ENCODE measurements around the gene MGAT4A.

MGAT4A gene

GRCh38 chr2:98731041-98731893 lies at the start of gene MGAT4A:
Gene MGAT4A (minus strand): TSS chr2:98731132. CDS start chr2:98726332, 4,800 bp downstream.
- Histone ChIP-seq H3K36me3 (ENCODE audit: insufficient read depth, low read length) (no peaks in the 10 kb centered on the region), H3K79me2 (ENCODE audit: control insufficient read depth, insufficient read depth, low read length, unreplicated experiment) (no peaks in the 10 kb centered on the region), H2AFZ (ENCODE audit: low read length, unreplicated experiment) (peak within 1 kb of the TSS; percentile 36), H3K27me3 (ENCODE audit: insufficient read depth, low read length) (peaks cover 71% of the 10 kb centered on the region), H3K4me1 (ENCODE audit: control insufficient read depth, insufficient read depth, low read length, unreplicated experiment) (no peaks in the 10 kb centered on the region), H3K27ac (ENCODE audit: low read depth, low read length) (no peak within 1 kb of the TSS), H3K4me3 (ENCODE audit: low read depth, low read length) (peak within 1 kb of the TSS; percentile 80)

- H3K79me2 ChIP-seq (ENCODE audit: control insufficient read depth, insufficient read depth, low read length, unreplicated experiment): no peaks in the 10 kb centered on the region
- no peak overlapping the region for H3K27ac ChIP-seq (ENCODE audit: low read depth, low read length)
- H3K4me3 ChIP-seq (ENCODE audit: low read depth, low read length): no peak overlapping the region
- no peaks in the 10 kb centered on the region for H3K4me1 ChIP-seq (ENCODE audit: control insufficient read depth, insufficient read depth, low read length, unreplicated experiment)
- H3K36me3 ChIP-seq (ENCODE audit: insufficient read depth, low read length): no peaks in the 10 kb centered on the region
- H3K27me3 ChIP-seq (ENCODE audit: insufficient read depth, low read length): peaks cover 37% of the 10 kb centered on the region
- H2AFZ ChIP-seq (ENCODE audit: low read length, unreplicated experiment): no peak overlapping the region
Observed at GRCh38 chr2:98778741-98779483, 48.0 kb upstream of the MGAT4A start.

DNA sequence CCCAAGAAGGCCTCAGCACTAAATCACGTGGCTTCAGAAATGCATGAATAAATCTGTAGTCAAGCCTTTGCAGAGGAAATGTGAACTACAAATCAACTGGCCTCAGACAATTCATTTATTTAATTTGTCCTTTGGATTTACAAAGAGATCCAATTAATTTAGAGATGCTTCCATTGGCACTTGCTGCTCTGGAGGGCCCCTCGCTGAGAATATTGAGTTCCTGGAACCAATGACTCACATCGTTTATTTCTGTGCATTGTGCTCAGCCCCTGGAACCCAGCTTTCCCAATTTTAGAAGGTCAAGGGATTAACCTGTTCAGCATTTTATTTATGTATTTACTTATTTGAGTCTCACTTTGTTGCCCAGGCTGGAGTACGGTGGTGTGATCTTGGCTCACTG lies 47.2 kb upstream of the MGAT4A start:
- no peak overlapping the region for H3K27ac ChIP-seq (ENCODE audit: low read depth, low read length)
- H3K4me3 ChIP-seq (ENCODE audit: low read depth, low read length): no peak overlapping the region
- H3K36me3 ChIP-seq (ENCODE audit: insufficient read depth, low read length): no peaks in the 10 kb centered on the region
- H2AFZ ChIP-seq (ENCODE audit: low read length, unreplicated experiment): no peak overlapping the region
- H3K79me2 ChIP-seq (ENCODE audit: control insufficient read depth, insufficient read depth, low read length, unreplicated experiment): no peaks in the 10 kb centered on the region
- H3K27me3 ChIP-seq (ENCODE audit: insufficient read depth, low read length): peaks cover 39% of the 10 kb centered on the region
- H3K4me1 ChIP-seq (ENCODE audit: control insufficient read depth, insufficient read depth, low read length, unreplicated experiment): no peaks in the 10 kb centered on the region

DNA sequence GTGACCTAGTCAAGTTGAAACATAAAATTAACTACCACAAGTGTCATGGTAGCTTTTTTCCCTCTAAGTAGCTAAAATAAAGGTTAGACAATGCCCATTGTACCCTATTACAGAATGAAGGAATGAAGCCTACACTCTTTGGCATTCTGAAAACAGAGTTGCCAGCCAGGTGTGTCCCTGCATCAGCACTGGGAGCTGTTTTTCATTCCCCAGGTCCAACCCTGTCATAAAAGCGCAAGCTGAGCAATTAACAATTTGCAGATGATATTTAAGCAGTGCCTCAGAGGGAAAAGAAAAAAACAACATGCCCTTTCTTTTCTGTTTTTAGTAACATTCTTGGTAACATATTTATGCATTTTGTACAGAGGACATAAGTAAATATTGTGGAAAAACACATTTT lies 46.8 kb upstream of the MGAT4A start:
- Histone ChIP-seq H3K27ac (ENCODE audit: low read depth, low read length) (no peak overlapping the region), H3K4me3 (ENCODE audit: low read depth, low read length) (no peak overlapping the region), H3K36me3 (ENCODE audit: insufficient read depth, low read length) (no peaks in the 10 kb centered on the region), H2AFZ (ENCODE audit: low read length, unreplicated experiment) (no peak overlapping the region), H3K4me1 (ENCODE audit: control insufficient read depth, insufficient read depth, low read length, unreplicated experiment) (no peaks in the 10 kb centered on the region), H3K79me2 (ENCODE audit: control insufficient read depth, insufficient read depth, low read length, unreplicated experiment) (no peaks in the 10 kb centered on the region), H3K27me3 (ENCODE audit: insufficient read depth, low read length) (peaks cover 44% of the 10 kb centered on the region)

GRCh38 chr2:98777076-98777475 lies 46.1 kb upstream of the MGAT4A start:
- H3K4me1 ChIP-seq (ENCODE audit: control insufficient read depth, insufficient read depth, low read length, unreplicated experiment): no peaks in the 10 kb centered on the region
- H2AFZ ChIP-seq (ENCODE audit: low read length, unreplicated experiment): no peak overlapping the region
- no peaks in the 10 kb centered on the region for H3K79me2 ChIP-seq (ENCODE audit: control insufficient read depth, insufficient read depth, low read length, unreplicated experiment)
- no peak overlapping the region for H3K27ac ChIP-seq (ENCODE audit: low read depth, low read length)
- no peak overlapping the region for H3K4me3 ChIP-seq (ENCODE audit: low read depth, low read length)
- H3K36me3 ChIP-seq (ENCODE audit: insufficient read depth, low read length): no peaks in the 10 kb centered on the region
- peaks cover 44% of the 10 kb centered on the region for H3K27me3 ChIP-seq (ENCODE audit: insufficient read depth, low read length)

GRCh38 chr2:98776136-98776535 lies 45.2 kb upstream of the MGAT4A start:
- H3K27ac ChIP-seq (ENCODE audit: low read depth, low read length): no peak overlapping the region
- H3K79me2 ChIP-seq (ENCODE audit: control insufficient read depth, insufficient read depth, low read length, unreplicated experiment): no peaks in the 10 kb centered on the region
- no peaks in the 10 kb centered on the region for H3K4me1 ChIP-seq (ENCODE audit: control insufficient read depth, insufficient read depth, low read length, unreplicated experiment)
- no peaks in the 10 kb centered on the region for H3K36me3 ChIP-seq (ENCODE audit: insufficient read depth, low read length)
- no peak overlapping the region for H2AFZ ChIP-seq (ENCODE audit: low read length, unreplicated experiment)
- H3K27me3 ChIP-seq (ENCODE audit: insufficient read depth, low read length): peaks cover 45% of the 10 kb centered on the region
- H3K4me3 ChIP-seq (ENCODE audit: low read depth, low read length): no peak overlapping the region

DNA sequence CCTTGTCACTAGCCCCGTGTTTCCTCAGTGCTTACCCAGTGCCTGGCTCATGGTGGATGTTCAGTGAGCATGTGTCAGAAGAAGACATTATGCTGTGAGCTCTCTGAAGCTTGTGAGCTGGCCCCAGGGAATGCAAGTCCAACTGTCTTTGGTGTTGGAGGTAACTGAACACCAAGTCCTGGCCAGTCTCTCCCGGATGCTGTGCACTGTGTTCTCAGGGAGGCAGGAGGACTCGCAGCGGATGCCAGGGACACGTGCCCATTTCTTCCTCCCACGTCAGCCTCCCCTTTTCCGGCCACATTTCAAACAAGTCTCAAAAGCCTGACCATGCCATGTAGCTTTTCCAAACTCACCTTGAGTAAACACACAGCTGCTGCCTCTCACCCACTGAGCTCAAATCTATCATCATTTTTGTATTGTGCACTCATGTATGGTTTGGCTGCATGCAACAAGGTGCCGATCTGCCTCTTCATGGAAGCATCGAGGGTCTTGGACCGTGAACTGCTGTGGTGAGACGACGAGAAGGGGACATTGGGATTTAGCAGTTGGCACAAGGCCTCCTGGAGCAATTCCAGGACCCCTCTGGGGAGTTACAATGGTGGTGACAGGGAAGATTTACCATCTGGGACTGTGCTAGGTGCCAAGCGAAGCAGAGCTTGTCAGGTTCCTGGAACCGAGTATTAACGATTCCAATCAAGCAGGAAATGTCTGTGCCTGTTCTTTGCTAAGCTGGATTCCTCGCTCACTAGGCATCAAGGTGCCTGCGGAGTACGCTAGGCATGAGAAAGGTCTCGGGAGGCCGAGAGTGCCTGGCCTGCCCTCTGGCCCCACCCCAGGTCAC lies 44.4 kb upstream of the MGAT4A start:
- no peak overlapping the region for H3K27ac ChIP-seq (ENCODE audit: low read depth, low read length)
- H3K27me3 ChIP-seq (ENCODE audit: insufficient read depth, low read length): peaks cover 45% of the 10 kb centered on the region
- no peak overlapping the region for H3K4me3 ChIP-seq (ENCODE audit: low read depth, low read length)
- H2AFZ ChIP-seq (ENCODE audit: low read length, unreplicated experiment): no peak overlapping the region
- H3K36me3 ChIP-seq (ENCODE audit: insufficient read depth, low read length): no peaks in the 10 kb centered on the region
- H3K79me2 ChIP-seq (ENCODE audit: control insufficient read depth, insufficient read depth, low read length, unreplicated experiment): no peaks in the 10 kb centered on the region
- no peaks in the 10 kb centered on the region for H3K4me1 ChIP-seq (ENCODE audit: control insufficient read depth, insufficient read depth, low read length, unreplicated experiment)

DNA sequence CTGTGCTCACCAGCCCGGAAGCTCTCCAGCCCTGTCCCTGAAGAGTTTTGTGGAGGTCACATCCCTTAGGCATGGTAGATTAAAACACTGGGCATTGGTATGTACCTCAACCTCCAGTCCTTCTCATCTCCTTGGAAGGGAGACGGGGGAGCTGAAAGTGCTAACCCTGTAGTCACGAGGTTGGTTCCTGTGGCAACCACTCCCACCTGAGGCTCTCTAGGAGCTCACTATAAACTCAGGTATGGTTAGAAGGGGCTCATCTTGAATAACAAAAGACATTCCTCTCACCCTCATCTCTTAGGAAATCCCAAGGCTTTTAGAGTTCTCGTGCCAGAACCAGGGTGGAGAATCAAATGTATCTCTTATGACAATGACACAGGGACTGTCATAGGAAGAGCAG lies 43.0 kb upstream of the MGAT4A start:
- H2AFZ ChIP-seq (ENCODE audit: low read length, unreplicated experiment): no peak overlapping the region
- H3K27ac ChIP-seq (ENCODE audit: low read depth, low read length): no peak overlapping the region
- H3K27me3 ChIP-seq (ENCODE audit: insufficient read depth, low read length): peaks cover 45% of the 10 kb centered on the region
- no peaks in the 10 kb centered on the region for H3K36me3 ChIP-seq (ENCODE audit: insufficient read depth, low read length)
- no peak overlapping the region for H3K4me3 ChIP-seq (ENCODE audit: low read depth, low read length)
- H3K79me2 ChIP-seq (ENCODE audit: control insufficient read depth, insufficient read depth, low read length, unreplicated experiment): no peaks in the 10 kb centered on the region
- peaks cover 4% of the 10 kb centered on the region for H3K4me1 ChIP-seq (ENCODE audit: control insufficient read depth, insufficient read depth, low read length, unreplicated experiment)

DNA sequence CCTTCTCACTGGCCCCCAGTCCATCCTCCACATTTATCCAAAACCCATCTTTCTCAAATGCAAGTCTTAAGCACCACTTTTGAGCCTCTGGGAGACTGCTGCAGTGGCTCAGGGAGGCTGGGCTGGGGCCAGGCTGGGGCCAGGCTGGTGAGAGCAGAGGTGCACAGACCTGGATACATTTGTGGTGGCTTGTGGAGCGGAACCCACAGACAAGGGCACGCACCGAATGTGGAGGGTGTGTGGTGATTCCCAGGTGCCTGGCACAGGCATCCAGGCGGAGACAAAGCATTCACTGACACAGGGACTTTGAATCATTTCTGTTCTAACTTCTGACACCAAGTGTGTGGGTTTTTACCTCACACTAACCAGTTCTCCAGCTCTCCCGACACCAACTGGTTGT lies 42.2 kb upstream of the MGAT4A start:
- Histone ChIP-seq H2AFZ (ENCODE audit: low read length, unreplicated experiment) (no peak overlapping the region), H3K27ac (ENCODE audit: low read depth, low read length) (no peak overlapping the region), H3K79me2 (ENCODE audit: control insufficient read depth, insufficient read depth, low read length, unreplicated experiment) (no peaks in the 10 kb centered on the region), H3K27me3 (ENCODE audit: insufficient read depth, low read length) (peaks cover 45% of the 10 kb centered on the region), H3K4me1 (ENCODE audit: control insufficient read depth, insufficient read depth, low read length, unreplicated experiment) (peaks cover 9% of the 10 kb centered on the region), H3K36me3 (ENCODE audit: insufficient read depth, low read length) (no peaks in the 10 kb centered on the region), H3K4me3 (ENCODE audit: low read depth, low read length) (no peak overlapping the region)

DNA sequence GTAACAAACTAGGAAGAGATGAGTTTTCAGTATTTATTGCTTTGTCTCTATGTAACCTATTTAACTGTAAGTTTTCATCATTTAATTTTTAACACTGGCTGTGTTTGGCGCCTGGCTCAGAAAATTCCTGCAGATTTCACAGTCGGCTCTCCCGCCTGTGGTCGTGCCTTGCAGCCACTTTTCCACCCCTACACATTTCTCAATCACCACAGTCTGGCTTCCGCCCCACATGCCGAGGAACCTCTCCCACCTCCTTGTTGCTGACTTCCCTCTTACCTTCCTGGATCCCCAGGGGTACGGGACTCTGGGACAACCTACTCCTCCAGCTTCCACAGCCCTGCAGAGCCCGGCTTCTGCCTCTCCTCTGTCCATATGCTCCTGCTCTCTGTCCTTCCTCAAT lies 41.6 kb upstream of the MGAT4A start:
- no peaks in the 10 kb centered on the region for H3K79me2 ChIP-seq (ENCODE audit: control insufficient read depth, insufficient read depth, low read length, unreplicated experiment)
- peaks cover 9% of the 10 kb centered on the region for H3K4me1 ChIP-seq (ENCODE audit: control insufficient read depth, insufficient read depth, low read length, unreplicated experiment)
- H3K27me3 ChIP-seq (ENCODE audit: insufficient read depth, low read length): peaks cover 40% of the 10 kb centered on the region
- H3K4me3 ChIP-seq (ENCODE audit: low read depth, low read length): no peak overlapping the region
- H2AFZ ChIP-seq (ENCODE audit: low read length, unreplicated experiment): no peak overlapping the region
- H3K36me3 ChIP-seq (ENCODE audit: insufficient read depth, low read length): no peaks in the 10 kb centered on the region
- H3K27ac ChIP-seq (ENCODE audit: low read depth, low read length): no peak overlapping the region
